ENCODE measurements around the gene LRCH1. TPM values are rescaled to one million over a fixed set of nuclear protein-coding genes. Genes with fewer than 3 reads are reported as not detected.
A peak's percentile ranks its signal among the peaks of the same experiment; 100 is the strongest.

The LRCH1 gene
- total and polyA plus RNA-seq, 8 donors, result 2.0 to 10.5 (median 3.8) TPM

DNA sequence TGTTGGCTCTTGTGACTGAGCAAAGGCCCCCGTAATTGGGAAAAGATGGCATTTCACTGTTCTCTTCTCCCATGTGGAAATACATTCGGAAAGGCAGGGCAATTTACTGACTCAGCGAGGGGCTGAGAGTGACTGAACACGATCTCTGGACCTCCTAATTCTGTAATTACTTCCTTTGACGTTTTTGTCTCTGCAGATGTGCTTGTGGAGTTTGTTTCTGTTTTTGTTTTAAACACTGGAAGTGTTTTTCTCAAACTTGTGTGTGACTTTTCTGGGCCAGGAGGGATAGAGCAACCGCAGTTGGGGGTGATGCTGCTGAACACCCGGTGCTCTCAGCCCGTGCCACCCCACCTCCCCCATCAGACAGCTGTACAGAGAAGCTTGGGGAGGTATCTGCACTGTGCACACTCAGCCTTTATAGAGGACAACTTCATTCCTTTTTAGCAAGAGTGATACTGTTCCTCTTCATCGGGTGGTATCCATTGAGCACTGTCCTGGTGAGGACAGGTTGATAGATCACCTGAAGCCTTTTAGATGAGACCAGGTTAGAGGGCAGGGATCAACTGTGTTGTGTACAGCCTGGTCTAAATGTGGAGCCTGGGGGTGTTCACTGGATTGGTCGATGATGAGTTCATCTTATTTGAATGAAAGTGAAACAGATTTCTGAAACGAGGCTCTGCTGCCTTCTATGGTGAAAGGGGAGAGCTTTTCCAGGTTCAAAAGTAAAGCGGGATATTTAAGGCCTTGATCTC, 126.6 kb downstream of the LRCH1 start:
- TF ChIP-seq, protein P1, sequence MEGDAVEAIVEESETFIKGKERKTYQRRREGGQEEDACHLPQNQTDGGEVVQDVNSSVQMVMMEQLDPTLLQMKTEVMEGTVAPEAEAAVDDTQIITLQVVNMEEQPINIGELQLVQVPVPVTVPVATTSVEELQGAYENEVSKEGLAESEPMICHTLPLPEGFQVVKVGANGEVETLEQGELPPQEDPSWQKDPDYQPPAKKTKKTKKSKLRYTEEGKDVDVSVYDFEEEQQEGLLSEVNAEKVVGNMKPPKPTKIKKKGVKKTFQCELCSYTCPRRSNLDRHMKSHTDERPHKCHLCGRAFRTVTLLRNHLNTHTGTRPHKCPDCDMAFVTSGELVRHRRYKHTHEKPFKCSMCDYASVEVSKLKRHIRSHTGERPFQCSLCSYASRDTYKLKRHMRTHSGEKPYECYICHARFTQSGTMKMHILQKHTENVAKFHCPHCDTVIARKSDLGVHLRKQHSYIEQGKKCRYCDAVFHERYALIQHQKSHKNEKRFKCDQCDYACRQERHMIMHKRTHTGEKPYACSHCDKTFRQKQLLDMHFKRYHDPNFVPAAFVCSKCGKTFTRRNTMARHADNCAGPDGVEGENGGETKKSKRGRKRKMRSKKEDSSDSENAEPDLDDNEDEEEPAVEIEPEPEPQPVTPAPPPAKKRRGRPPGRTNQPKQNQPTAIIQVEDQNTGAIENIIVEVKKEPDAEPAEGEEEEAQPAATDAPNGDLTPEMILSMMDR (IDR thresholded peaks at IDR 0.05), result no peak
- Histone ChIP-seq H3K9me3 (no peaks in the 10 kb centered on the region), H3K27ac (peak overlapping the region in 1 of 4 donors; percentile 40), H3K36me3 (no peaks in the 10 kb centered on the region), H3K4me1 (peaks cover 0 to 30% (median 11%) of the 10 kb centered on the region in 3 donors), H3K27me3 (no peaks in the 10 kb centered on the region), H3K4me3 (no peak overlapping the region)
- DNase-seq (no peak), FAIRE-seq (no peak), ATAC-seq (peak in 3 of 4 donors; percentile 52 to 78 (median 63))
- intact Hi-C loops (cut with DNase I), result no loop called here
- 75 to 77% methylated on average over 12 of the region's 12 CpGs for WGBS, 2 donors

DNA sequence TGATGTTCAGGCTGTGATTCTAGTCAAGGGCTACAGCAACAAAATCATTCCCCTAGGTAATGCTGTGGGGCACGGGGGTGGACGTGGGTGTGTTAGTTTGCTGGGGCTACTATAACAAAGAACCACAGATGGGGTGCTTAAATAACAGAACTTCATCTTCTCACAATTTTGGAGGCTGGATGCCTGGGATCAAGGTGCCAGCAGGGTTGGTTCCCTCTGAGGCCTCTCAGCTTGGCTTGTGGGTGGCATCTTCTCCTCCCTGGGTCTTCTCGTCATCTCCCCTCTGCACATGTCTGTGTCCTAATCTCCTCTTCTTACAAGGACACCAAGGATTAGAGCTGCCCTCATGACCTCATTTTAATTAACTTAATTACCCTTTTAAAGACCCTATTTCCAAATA, 129.0 kb downstream of the LRCH1 start:
- Histone ChIP-seq H3K4me1 (peaks cover 0 to 19% (median 0%) of the 10 kb centered on the region in 3 donors), H3K27ac (no peak overlapping the region), H3K36me3 (no peaks in the 10 kb centered on the region), H3K4me3 (no peak overlapping the region), H3K9me3 (no peaks in the 10 kb centered on the region), H3K27me3 (no peaks in the 10 kb centered on the region)
- WGBS, 2 donors, result 94 to 95% methylated on average over 3 of the region's 3 CpGs
- intact Hi-C loops (cut with DNase I), result no loop called here
- FAIRE-seq (no peak), ATAC-seq (no peak), DNase-seq (no peak)
- TF ChIP-seq, protein P1 (IDR thresholded peaks at IDR 0.05), result no peak

GRCh38 chr13:46682707-46683106, 129.7 kb downstream of the LRCH1 start:
- Histone ChIP-seq H3K36me3 (no peaks in the 10 kb centered on the region), H3K9me3 (no peaks in the 10 kb centered on the region), H3K27me3 (no peaks in the 10 kb centered on the region), H3K4me3 (no peak overlapping the region), H3K4me1 (peaks cover 0 to 25% (median under 1%) of the 10 kb centered on the region in 3 donors), H3K27ac (no peak overlapping the region)
- intact Hi-C loops (cut with DNase I), result no loop called here
- WGBS, 2 donors, result 95 to 100% methylated on average over 1 of the region's 1 CpG
- ATAC-seq (no peak), DNase-seq (no peak), FAIRE-seq (no peak)
- TF ChIP-seq, protein P1 (IDR thresholded peaks at IDR 0.05), result no peak

- ATAC-seq (no peak), FAIRE-seq (no peak), DNase-seq (no peak)
- intact Hi-C loops (cut with DNase I), result no loop called here
- TF ChIP-seq, protein P1 (IDR thresholded peaks at IDR 0.05), result no peak
- Histone ChIP-seq H3K27me3 (no peaks in the 10 kb centered on the region), H3K4me3 (no peak overlapping the region), H3K36me3 (no peaks in the 10 kb centered on the region), H3K27ac (no peak overlapping the region), H3K9me3 (no peaks in the 10 kb centered on the region), H3K4me1 (peaks cover 0 to 35% (median 8%) of the 10 kb centered on the region in 3 donors)
- WGBS, 2 donors, result 84% methylated on average over 1 of the region's 1 CpG
Observed at GRCh38 chr13:46683676-46684260, 130.8 kb downstream of the LRCH1 start.

Measured in pancreas (tissue), 10 donors.